K562 (cell line): ENCODE results near the gene CDCA5. TPM values are rescaled to one million over a fixed set of nuclear protein-coding genes. Genes with fewer than 3 reads are reported as not detected.

Experiments
- ETS2 ChIP-seq: IDR thresholded peaks from 2 replicates; pipeline ENCODE4 v1.6.1; 2016; ENCODE audit warnings: borderline replicate concordance, missing genetic modification characterization, mild to moderate bottlenecking, moderate library complexity, missing compliant biosample characterization; ENCODE audit not compliant: poor library complexity, severe bottlenecking
- FOXA1 ChIP-seq: fragments of 450-650 bp; IDR thresholded peaks from 2 replicates; pipeline ENCODE4 v1.6.1; 2016; ENCODE audit warnings: mild to moderate bottlenecking, borderline replicate concordance
- FUS ChIP-seq: fragments of 200-400 bp; formaldehyde crosslinking; optimal IDR thresholded peaks from 2 replicates; pipeline ENCODE3; 2017; ENCODE audit warnings: low read depth, low read length
- KAT2B ChIP-seq: IDR thresholded peaks from one replicate; pipeline ENCODE4 v1.6.1; 2012; ENCODE audit warnings: low read depth, mild to moderate bottlenecking, control low read depth, inconsistent platforms, low read length, moderate library complexity
- NR2C1 ChIP-seq, 2 experiments: fragments of 450-650 bp; IDR thresholded peaks; 2 replicates each; pipeline ENCODE4 v1.6.1; 2017; ENCODE audit warnings: mild to moderate bottlenecking in 2 of 2, antibody characterized with exemption in 1 of 2, inconsistent platforms in 1 of 2, missing compliant biosample characterization in 1 of 2, missing genetic modification characterization in 1 of 2
- SIRT6 ChIP-seq: IDR thresholded peaks from one replicate; pipeline ENCODE4 v1.6.1; 2012; ENCODE audit warnings: low read depth, mild to moderate bottlenecking, control low read depth, inconsistent platforms, low read length, moderate library complexity
- polyA plus RNA-seq, 8 experiments: library from polyadenylated mRNA; depleted of rRNA in 4 of 8; stranded (reverse) in 5 of 8; unstranded in 3 of 8; fragments of >200 nt; fragmentation: Nextera tagmentation in 2 of 8; fragmentation: Illumina TruSeq in 1 of 8; extraction: Ambion mirVana in 2 of 8; extraction: Trizol in 1 of 8; gene quantifications; 2 replicates each; pipeline versions ENCODE4 v1.2.1 to v1.2.3, GENCODE V29; 2011 to 2014; ENCODE audit warnings: inconsistent platforms in 1 of 8, missing spikeins in 1 of 8
- total RNA-seq, 7 experiments: library from RNA; depleted of rRNA in 6 of 7; stranded (reverse); fragments of >200 nt in 6 of 7; fragmentation: Illumina TruSeq in 2 of 7; extraction: Trizol in 2 of 7; gene quantifications; 2 replicates each; pipeline versions ENCODE4 v1.2.1 to v1.2.3, GENCODE V29; 2011 to 2021; ENCODE audit warnings: low replicate concordance in 1 of 7
- TF ChIP-seq, protein P1 (sequence below): fragments of 450-650 bp; conservative IDR thresholded peaks from 2 replicates; pipeline ENCODE4 v1.6.1; 2016; ENCODE audit warnings: missing genetic modification characterization, low read depth, mild to moderate bottlenecking, control low read depth, missing compliant biosample characterization
- TF ChIP-seq, protein P2 (sequence below): sonication (generic); formaldehyde crosslinking; IDR thresholded peaks from 2 replicates; pipeline ENCODE4 v1.8.0; 2022; ENCODE audit warnings: missing genetic modification reagents, mild to moderate bottlenecking, borderline replicate concordance
- TF ChIP-seq, protein P3 (sequence below): fragments of 250-450 bp; sonication (Bioruptor Pico); IDR thresholded peaks from 2 replicates; pipeline ENCODE4 v1.8.0; 2021; ENCODE audit warnings: borderline replicate concordance, mild to moderate bottlenecking, moderate library complexity; ENCODE audit not compliant: poor library complexity, severe bottlenecking
- TF ChIP-seq, protein P4 (sequence below): fragments of 250-450 bp; sonication (Bioruptor Pico); IDR thresholded peaks from 2 replicates; pipeline ENCODE4 v1.4.0; 2020; ENCODE audit warnings: borderline replicate concordance
- TF ChIP-seq, protein P5 (sequence below): sonication (generic); formaldehyde crosslinking; IDR thresholded peaks from 2 replicates; pipeline ENCODE4 v1.9.0; 2022; ENCODE audit warnings: mild to moderate bottlenecking, missing genetic modification reagents
- TF ChIP-seq, protein P6 (sequence below): fragments of 250-450 bp; sonication (Bioruptor Pico); IDR thresholded peaks from 2 replicates; pipeline ENCODE4 v1.4.0; 2020; ENCODE audit warnings: mild to moderate bottlenecking

Gene CDCA5
- total and polyA plus RNA-seq, 9 of the 15 experiments (the other 6 are each of a cell fraction or from before 2014, with no cell fraction given): 18.9 to 94.3 (median 64.6) TPM

DNA sequence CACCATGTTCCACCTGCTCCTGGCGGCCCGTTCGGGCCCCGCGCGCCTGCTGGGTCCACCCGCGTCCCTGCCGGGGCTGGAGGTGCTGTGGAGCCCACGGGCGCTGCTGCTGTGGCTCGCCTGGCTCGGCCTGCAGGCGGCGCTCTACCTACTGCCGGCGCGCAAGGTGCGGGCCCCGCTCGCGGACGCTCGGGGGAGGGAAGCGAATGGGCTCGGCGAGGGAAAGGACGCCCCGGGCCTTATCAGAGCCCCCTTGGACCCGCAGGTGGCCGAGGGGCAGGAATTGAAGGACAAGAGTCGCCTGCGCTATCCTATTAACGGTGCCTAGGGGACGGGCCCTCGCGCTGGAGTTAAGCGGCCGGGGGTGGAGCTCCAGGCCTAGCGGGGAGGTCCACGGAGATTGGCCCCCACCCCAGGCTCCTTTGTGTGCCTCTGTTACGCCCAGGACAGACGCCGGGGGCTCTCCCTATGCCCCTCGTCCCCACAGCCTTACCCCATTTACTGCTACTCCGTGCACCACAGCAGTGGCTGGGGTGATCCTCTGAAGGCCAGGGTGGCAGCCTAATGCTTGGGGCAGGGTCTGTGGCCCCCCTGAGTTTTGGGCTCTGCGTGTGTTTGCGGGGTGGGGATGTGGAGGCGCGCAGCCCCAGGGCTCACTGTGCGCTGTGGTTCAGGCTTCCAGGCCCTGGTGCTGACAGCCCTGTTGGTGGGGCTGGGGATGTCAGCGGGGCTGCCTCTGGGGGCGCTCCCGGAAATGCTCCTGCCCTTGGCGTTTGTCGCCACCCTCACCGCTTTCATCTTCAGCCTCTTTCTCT, 28.9 kb upstream of the CDCA5 start (continued):
- TF ChIP-seq, protein P1, sequence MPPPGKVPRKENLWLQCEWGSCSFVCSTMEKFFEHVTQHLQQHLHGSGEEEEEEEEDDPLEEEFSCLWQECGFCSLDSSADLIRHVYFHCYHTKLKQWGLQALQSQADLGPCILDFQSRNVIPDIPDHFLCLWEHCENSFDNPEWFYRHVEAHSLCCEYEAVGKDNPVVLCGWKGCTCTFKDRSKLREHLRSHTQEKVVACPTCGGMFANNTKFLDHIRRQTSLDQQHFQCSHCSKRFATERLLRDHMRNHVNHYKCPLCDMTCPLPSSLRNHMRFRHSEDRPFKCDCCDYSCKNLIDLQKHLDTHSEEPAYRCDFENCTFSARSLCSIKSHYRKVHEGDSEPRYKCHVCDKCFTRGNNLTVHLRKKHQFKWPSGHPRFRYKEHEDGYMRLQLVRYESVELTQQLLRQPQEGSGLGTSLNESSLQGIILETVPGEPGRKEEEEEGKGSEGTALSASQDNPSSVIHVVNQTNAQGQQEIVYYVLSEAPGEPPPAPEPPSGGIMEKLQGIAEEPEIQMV: 0 out of 2 replicates have a peak, but pooled peaks have one; percentile 24
- TF ChIP-seq FUS: peak; percentile 66
- no peak for TF ChIP-seq KAT2B
- TF ChIP-seq SIRT6: no peak
- TF ChIP-seq ETS2 (tag): no peak
- no peak for TF ChIP-seq NR2C1 (IDR thresholded peaks at IDR 0.05)
- no peak for TF ChIP-seq NR2C1 (tag; IDR thresholded peaks at IDR 0.05)
- TF ChIP-seq, protein P2, sequence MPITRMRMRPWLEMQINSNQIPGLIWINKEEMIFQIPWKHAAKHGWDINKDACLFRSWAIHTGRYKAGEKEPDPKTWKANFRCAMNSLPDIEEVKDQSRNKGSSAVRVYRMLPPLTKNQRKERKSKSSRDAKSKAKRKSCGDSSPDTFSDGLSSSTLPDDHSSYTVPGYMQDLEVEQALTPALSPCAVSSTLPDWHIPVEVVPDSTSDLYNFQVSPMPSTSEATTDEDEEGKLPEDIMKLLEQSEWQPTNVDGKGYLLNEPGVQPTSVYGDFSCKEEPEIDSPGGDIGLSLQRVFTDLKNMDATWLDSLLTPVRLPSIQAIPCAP (CRISPR knock-in tag): peak; percentile 55; the same call in 1 of the 2 replicates
- TF ChIP-seq, protein P3, sequence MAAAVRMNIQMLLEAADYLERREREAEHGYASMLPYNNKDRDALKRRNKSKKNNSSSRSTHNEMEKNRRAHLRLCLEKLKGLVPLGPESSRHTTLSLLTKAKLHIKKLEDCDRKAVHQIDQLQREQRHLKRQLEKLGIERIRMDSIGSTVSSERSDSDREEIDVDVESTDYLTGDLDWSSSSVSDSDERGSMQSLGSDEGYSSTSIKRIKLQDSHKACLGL (CRISPR knock-in tag): no peak
- TF ChIP-seq, protein P4, sequence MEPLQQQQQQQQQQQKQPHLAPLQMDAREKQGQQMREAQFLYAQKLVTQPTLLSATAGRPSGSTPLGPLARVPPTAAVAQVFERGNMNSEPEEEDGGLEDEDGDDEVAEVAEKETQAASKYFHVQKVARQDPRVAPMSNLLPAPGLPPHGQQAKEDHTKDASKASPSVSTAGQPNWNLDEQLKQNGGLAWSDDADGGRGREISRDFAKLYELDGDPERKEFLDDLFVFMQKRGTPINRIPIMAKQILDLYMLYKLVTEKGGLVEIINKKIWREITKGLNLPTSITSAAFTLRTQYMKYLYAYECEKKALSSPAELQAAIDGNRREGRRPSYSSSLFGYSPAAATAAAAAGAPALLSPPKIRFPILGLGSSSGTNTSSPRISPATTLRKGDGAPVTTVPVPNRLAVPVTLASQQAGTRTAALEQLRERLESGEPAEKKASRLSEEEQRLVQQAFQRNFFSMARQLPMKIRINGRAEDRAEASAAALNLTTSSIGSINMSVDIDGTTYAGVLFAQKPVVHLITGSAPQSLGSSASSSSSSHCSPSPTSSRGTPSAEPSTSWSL: no peak
- TF ChIP-seq, protein P5, sequence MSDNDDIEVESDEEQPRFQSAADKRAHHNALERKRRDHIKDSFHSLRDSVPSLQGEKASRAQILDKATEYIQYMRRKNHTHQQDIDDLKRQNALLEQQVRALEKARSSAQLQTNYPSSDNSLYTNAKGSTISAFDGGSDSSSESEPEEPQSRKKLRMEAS (CRISPR knock-in tag): peak; percentile 51
- TF ChIP-seq, protein P6, sequence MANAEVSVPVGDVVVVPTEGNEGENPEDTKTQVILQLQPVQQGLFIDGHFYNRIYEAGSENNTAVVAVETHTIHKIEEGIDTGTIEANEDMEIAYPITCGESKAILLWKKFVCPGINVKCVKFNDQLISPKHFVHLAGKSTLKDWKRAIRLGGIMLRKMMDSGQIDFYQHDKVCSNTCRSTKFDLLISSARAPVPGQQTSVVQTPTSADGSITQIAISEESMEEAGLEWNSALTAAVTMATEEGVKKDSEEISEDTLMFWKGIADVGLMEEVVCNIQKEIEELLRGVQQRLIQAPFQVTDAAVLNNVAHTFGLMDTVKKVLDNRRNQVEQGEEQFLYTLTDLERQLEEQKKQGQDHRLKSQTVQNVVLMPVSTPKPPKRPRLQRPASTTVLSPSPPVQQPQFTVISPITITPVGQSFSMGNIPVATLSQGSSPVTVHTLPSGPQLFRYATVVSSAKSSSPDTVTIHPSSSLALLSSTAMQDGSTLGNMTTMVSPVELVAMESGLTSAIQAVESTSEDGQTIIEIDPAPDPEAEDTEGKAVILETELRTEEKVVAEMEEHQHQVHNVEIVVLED (CRISPR knock-in tag): peak; percentile 35; the same call in 1 of the 2 replicates
- no peak for TF ChIP-seq FOXA1
